ENCODE results near the gene CYP2W1.

DNA sequence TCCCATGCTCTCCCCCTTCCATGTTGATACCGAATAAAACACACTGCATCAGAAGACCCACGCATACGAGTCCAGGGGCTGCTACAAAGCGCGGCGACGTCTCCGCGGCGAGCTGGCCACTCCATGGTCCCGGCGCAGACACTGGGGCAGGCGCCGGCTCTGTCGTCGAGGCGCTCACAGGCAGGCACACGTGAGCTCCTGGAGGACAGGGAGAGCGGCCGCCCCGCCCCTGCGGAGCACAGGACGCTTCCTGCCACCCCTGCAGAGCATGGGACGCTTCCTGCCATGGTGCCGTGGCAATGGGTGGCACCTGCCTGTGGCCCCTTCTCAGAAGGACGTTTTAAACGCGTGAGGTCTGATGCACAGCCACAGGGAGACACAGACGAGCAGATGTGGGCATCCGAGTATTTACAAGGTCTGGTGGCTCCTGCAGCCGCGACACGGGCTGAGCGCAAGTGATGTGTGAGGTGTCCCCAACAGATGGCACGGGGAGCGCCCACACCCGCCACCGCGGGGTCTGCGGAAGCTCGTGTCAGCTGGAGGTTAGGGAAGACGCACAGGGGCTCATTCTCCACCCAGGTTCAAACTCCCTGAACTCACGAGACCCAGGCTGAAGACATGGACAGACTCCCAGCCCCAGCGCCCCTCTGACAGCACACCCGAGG lies 40.0 kb downstream of the CYP2W1 start:
- TF ChIP-seq EZH2 (IDR thresholded peaks at IDR 0.05; ENCODE audit: insufficient read depth, poor library complexity, severe bottlenecking) (no peak), EZH2phosphoT487 (IDR thresholded peaks at IDR 0.05; ENCODE audit: insufficient read depth, low read depth) (no peak)

All from GM23248 (cell line).